ENCODE results near the gene LYZL2.
"Not testable (repeated sequence)": the region's sequence is repeated elsewhere in the genome, so short reads cannot be mapped to it uniquely, and the experiment has no call there.

Gene LYZL2

DNA sequence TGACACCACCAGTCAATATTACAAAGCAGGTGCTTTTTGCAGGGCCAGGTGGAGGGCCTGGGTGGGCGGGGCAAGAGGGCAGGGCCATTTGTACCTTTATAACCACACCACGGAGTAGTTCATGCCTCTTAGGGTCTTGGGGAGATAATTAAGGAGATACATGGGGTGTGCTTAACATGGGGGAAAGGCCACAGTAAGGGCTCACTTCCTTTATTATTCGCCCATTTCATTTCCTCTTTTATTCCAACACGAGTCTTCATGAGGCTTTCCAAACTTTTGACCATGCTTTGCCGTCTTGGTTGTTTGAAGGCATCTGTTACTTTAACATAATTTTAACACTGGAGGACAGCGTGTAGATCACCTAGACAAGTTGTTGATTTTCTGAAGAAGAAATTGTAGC lies 33.3 kb upstream of the LYZL2 start:
- DNase-seq (ENCODE audit: insufficient read length, low spot score) (no peak), FAIRE-seq (no peak)
- TF ChIP-seq, protein P1, sequence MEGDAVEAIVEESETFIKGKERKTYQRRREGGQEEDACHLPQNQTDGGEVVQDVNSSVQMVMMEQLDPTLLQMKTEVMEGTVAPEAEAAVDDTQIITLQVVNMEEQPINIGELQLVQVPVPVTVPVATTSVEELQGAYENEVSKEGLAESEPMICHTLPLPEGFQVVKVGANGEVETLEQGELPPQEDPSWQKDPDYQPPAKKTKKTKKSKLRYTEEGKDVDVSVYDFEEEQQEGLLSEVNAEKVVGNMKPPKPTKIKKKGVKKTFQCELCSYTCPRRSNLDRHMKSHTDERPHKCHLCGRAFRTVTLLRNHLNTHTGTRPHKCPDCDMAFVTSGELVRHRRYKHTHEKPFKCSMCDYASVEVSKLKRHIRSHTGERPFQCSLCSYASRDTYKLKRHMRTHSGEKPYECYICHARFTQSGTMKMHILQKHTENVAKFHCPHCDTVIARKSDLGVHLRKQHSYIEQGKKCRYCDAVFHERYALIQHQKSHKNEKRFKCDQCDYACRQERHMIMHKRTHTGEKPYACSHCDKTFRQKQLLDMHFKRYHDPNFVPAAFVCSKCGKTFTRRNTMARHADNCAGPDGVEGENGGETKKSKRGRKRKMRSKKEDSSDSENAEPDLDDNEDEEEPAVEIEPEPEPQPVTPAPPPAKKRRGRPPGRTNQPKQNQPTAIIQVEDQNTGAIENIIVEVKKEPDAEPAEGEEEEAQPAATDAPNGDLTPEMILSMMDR (IDR thresholded peaks at IDR 0.05; ENCODE audit: insufficient read depth, missing control alignments): no peak

DNA sequence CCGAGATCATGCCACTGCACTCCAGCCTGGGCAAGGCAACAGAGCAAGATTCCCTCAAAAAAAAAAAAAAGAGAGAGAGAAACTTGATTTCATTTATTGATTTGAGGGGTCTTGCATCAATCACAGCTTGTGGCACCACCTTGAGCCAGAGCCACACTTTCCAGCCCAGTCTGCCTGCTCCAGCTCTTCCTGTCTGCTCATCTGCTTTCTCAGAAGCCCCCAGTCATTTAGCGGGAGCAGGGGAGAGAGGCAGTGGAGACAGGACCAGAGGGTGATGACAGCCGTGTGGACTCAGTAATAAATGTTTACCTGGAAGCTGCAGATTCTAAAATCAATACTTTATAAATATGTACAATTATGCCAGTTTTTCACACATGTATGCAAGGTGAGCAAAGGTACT lies 30.8 kb upstream of the LYZL2 start:
- not testable (repeated sequence) for DNase-seq (ENCODE audit: insufficient read length, low spot score); FAIRE-seq

DNA sequence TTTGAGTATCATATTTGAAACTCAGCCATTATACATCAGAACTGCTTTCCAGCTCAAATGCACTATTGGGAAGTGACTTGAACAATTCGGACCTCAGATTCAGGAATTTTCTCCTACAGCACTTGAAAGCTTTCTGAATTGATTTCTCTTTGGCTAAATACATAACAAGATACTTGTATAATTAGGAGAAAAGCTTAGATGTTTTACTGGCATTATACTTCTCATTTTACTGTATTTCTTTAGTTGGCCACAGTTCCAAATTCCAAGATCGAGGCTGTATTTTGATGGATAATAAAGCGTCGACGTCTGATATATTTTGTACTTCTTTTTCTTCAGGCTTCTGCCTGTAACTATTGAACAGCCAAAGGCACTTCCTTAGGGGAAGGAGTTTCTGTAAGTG lies 26.7 kb upstream of the LYZL2 start:
- DNase-seq (ENCODE audit: insufficient read length, low spot score) (no peak), FAIRE-seq (no peak)
- TF ChIP-seq, protein P1 (IDR thresholded peaks at IDR 0.05; ENCODE audit: insufficient read depth, missing control alignments): no peak

DNA sequence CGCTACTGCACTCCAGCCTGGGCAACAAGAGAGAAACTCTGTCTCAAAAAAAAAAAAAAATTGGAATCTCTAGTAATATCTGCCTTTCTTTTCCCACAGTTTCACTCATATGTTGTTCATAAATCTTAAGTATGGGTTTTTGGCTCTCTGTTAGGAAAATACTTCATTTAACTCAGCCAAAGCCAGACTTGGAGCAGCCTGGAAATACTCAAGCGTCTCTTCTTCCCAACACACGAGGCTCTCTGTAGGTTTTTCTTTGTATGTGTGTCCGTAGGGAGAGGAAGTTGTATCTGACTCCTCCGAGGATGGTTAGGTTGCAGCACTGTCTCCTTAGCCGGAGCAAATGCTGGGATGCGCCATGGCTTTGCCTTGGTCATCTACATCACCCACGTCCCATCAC lies 25.4 kb upstream of the LYZL2 start:
- DNase-seq (ENCODE audit: insufficient read length, low spot score); FAIRE-seq: not testable (repeated sequence)

DNA sequence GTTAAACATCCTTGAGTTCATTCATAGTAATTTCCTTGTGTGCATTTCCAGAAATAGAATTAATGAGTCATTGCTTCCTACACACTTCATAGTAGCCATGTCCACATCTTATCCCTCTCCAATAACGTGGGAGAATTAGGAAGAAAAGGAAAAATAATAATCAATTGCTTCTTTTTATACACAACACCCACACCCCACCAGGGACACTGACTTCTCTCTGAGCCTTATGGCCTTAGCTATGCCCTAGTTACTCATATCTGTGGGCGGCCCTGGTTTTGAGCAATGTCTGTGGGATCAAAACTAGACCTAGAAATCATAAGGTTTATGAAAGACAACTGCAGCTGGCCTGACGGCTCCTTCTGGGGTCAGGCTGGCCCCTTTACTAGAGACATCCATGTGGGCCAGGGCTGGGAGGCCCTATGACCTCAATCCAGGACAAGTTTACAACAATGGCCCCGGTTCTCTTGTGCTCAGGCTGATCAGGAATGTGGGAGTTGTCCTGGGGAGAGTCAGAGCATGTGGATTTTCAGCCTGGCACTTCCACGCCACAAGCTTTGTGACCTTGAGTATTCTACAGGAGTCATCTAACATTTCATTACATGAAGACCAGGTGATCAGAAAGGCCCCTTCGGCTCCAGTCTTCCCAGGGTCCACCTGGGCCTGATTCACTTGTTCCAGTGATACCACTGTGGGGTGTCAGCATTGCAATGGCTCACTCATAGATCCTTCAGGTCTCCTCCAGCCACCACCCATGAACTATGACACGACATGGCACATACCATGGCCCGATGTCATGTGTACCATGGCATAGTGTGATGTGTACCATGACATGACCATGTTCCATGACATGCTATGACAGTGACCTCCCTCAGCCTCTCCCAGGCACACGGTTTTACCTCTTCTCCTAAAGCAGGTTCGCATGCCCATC lies 22.2 kb upstream of the LYZL2 start:
- not testable (repeated sequence) for FAIRE-seq; DNase-seq (ENCODE audit: insufficient read length, low spot score)

DNA sequence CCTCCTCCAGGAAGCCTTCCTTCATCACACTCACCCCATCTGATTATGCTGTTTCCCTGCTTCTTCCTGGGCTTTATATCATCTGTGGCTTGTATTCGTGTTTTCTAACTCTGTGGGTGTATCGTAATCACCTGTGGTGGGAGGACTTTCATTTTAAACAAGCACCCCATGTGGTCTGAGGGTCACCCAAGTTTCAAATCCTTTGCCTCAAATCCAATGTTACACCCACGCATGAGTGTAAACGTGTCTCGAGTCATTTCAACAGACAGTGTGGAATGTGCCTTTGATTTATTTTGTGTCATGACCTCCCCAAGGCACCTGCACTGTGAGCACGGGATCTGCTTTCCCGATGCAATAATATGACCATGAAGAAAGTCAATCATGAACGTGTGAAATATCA lies 17.5 kb upstream of the LYZL2 start:
- TF ChIP-seq, protein P1 (IDR thresholded peaks at IDR 0.05; ENCODE audit: insufficient read depth, missing control alignments): no peak
- FAIRE-seq: no peak
- DNase-seq (ENCODE audit: insufficient read length, low spot score): no peak

DNA sequence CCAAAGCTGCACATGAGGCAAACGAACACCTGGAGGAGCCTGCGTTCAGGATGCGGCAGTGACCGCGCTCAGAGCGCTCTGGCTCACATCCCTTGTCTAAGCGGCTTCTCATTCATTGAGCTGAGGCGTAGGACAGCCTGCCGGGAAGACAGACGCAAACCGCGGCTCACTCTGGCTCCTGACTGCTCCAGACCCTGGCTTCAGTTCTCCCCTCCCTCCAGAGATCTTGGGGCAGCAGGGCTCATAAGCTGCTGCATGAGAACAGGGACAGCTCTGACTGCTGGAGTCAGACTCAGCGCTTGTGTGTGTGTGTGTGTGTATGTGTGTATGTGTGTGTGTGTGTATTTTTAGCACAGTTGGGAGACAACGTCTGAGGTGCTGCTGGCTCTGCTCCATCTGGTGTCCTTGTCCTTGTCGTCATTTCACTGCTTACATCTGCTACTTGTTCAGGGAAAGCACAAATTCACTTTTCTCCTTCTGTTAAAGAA lies 15.8 kb upstream of the LYZL2 start:
- FAIRE-seq (no peak), DNase-seq (ENCODE audit: insufficient read length, low spot score) (peak; percentile 23)
- TF ChIP-seq, protein P1 (IDR thresholded peaks at IDR 0.05; ENCODE audit: insufficient read depth, missing control alignments): no peak

DNA sequence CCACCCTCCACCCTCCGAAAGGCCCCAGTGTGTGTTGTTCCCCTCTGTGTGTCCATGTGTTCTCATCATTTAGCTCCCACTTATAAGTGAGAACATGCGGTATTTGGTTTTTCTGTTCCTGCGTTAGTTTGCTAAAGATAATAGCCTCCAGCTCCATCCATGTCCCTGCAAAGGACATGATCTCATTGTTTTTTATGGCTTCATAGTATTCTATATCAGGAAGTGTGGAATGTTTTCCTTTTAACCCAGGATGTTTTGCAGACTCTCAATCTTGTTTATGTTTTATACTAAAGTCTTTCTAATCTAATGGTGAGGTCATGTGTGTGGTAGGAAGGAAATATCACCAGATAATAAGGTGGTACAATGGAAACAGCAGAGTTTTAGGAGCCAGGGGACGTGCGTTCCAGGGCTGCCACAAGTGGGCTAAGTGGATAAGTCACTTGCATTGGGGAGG lies 14.9 kb upstream of the LYZL2 start:
- DNase-seq (ENCODE audit: insufficient read length, low spot score); FAIRE-seq: not testable (repeated sequence)

DNA sequence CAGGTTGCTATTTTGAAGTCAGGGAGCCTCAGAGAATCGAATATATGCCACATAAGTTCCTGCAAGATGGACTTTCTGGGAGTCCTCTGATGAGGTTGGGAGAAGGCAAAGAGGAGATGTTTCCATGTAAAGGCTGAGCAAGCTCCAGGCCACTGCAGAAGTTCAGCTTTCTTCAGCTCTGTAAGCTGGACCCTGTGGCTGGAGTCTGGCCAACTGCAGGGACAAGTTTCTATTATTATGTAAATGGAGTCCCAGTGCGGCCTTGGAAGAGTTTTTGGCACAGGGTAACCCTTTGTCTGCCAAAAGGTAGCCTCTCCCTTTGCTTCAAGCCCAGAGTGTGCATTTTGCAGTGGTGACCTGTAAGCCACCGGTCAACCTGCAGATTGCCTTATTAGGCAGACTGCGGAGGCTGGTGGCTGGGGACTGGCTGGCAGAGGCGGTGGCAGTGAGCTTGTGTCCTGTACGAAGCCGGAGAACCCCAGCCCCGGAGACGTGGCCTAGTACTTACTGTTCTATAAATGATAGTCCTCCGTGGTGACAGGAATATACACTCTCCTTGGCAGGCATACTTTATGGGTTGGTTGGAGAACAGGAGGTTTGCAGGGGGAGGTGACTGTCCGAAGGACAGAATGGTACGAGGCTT lies 14.1 kb upstream of the LYZL2 start:
- not testable (repeated sequence) for DNase-seq (ENCODE audit: insufficient read length, low spot score); FAIRE-seq

DNA sequence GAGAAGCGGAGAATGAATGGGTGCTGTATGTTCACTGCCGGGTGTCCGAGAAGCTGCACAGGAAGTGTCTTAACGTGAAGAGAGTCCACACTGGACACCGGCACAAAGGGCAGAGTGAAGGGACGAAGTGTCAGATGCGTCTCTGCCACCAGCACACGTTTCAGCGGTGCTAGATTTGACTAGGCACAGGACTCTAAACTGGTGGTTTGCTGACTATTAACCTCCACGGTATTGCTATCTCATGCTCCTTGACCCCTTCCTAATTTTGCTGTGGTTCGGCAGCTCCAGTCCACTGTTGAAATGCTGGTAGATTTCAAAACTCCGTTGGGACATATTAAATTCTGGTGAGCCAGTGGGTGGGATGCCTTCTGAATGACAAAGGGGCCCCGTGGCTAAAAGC lies 13.3 kb upstream of the LYZL2 start:
- not testable (repeated sequence) for FAIRE-seq; DNase-seq (ENCODE audit: insufficient read length, low spot score)
